Measurements from ENCODE around the gene DMRT3. TPM values are rescaled to one million over a fixed set of nuclear protein-coding genes. Genes with fewer than 3 reads are reported as not detected.

The DMRT3 gene
- total and polyA plus RNA-seq, 2 of the 8 experiments (the other 6 are each of a cell fraction or from before 2014, with no cell fraction given): not detected

- no peak for TF ChIP-seq CTCF (IDR thresholded peaks at IDR 0.05; ENCODE audit: control extremely low read depth in 1 of 3, insufficient read depth in 1 of 3, low read depth in 1 of 3, low read length in 3 of 3)
- TF ChIP-seq ATF2 (IDR thresholded peaks at IDR 0.05; ENCODE audit: low read length): no peak
- TF ChIP-seq BRCA1 (IDR thresholded peaks at IDR 0.05; ENCODE audit: low read depth, low read length): no peak
- no peak for TF ChIP-seq ASH2L (IDR thresholded peaks at IDR 0.05; ENCODE audit: low read length)
- no peak for TF ChIP-seq SIN3A (conservative IDR thresholded peaks at IDR 0.05 in 1 of 2, IDR thresholded peaks at IDR 0.05 in 1 of 2; ENCODE audit: low read depth in 1 of 2, low read length in 2 of 2)
- TF ChIP-seq CBX5 (IDR thresholded peaks at IDR 0.05; ENCODE audit: low read depth, low read length): no peak
- no peak for TF ChIP-seq TAF7 (optimal IDR thresholded peaks at IDR 0.05; ENCODE audit: borderline replicate concordance, low read depth, low read length)
Measured at GRCh38 chr9:979983-980382, 3.5 kb downstream of the DMRT3 start (continued).
